Loucy (cell line): ENCODE measurements around the gene GLOD5.

Experiments used
- H2AFZ ChIP-seq: fragments of 200-600 bp; sonication (generic); 2 replicates; pipeline ENCODE4 v1.6.0; 2016; ENCODE audit warnings: antibody characterized with exemption, mild to moderate bottlenecking, low read length, moderate library complexity
- H3F3A ChIP-seq: fragments of 200-600 bp; 2 replicates; pipeline ENCODE4 v1.6.0; 2016; ENCODE audit warnings: antibody characterized with exemption, low read depth, mild to moderate bottlenecking
- H3K27me3 ChIP-seq: fragments of 200-600 bp; sonication (generic); 2 replicates; pipeline ENCODE4 v1.6.1; 2014; ENCODE audit warnings: low read length, mild to moderate bottlenecking; ENCODE audit not compliant: insufficient read depth, poor library complexity, severe bottlenecking
- H3K36me3 ChIP-seq: fragments of 200-600 bp; sonication (generic); 2 replicates; pipeline ENCODE4 v1.6.1; 2016; ENCODE audit warnings: low read length; ENCODE audit not compliant: insufficient read depth
- H3K4me1 ChIP-seq: fragments of 200-600 bp; sonication (generic); 2 replicates; pipeline ENCODE4 v1.5.1; 2014; ENCODE audit warnings: low read length, mild to moderate bottlenecking; ENCODE audit not compliant: insufficient read depth, poor library complexity, severe bottlenecking
- H3K4me2 ChIP-seq: fragments of 200-600 bp; sonication (generic); 2 replicates; pipeline ENCODE4 v1.6.0; 2014; ENCODE audit warnings: antibody characterized with exemption, low read length, low read depth, mild to moderate bottlenecking; ENCODE audit not compliant: poor library complexity, severe bottlenecking
- H3K4me3 ChIP-seq: fragments of 200-600 bp; sonication (generic); 2 replicates; pipeline ENCODE4 v1.5.1; 2014; ENCODE audit warnings: low read length, mild to moderate bottlenecking, mixed read lengths; ENCODE audit not compliant: poor library complexity, severe bottlenecking
- H3K79me2 ChIP-seq: fragments of 200-600 bp; sonication (generic); 2 replicates; pipeline ENCODE4 v1.6.1; 2014; ENCODE audit warnings: low read length; ENCODE audit not compliant: insufficient read depth
- H3K9ac ChIP-seq: fragments of 200-600 bp; sonication (generic); 2 replicates; pipeline ENCODE4 v1.6.0; 2014; ENCODE audit warnings: mild to moderate bottlenecking, low read depth, low read length, moderate library complexity; ENCODE audit not compliant: poor library complexity, severe bottlenecking
- H3K9me2 ChIP-seq: fragments of 200-600 bp; sonication (generic); replicated peaks from 2 replicates; pipeline ENCODE4 v1.6.1; 2016; ENCODE audit warnings: low read depth, low read length, mixed read lengths
- H3K9me3 ChIP-seq: fragments of 200-600 bp; sonication (generic); 2 replicates; pipeline ENCODE4 v1.6.1; 2014; ENCODE audit warnings: mild to moderate bottlenecking, antibody characterized with exemption, low read length, low read depth; ENCODE audit not compliant: insufficient read depth
- H4K20me1 ChIP-seq: fragments of 200-600 bp; sonication (generic); 2 replicates; pipeline ENCODE4 v1.6.0; 2014; ENCODE audit warnings: antibody characterized with exemption, low read length, mild to moderate bottlenecking; ENCODE audit not compliant: insufficient read depth, poor library complexity, severe bottlenecking
- CTCF ChIP-seq: fragments of 200-600 bp; sonication (generic); conservative IDR thresholded peaks from 2 replicates; pipeline ENCODE4 v1.5.1; 2014; ENCODE audit warnings: mild to moderate bottlenecking, antibody characterized with exemption, low read length
- EZH2phosphoT487 ChIP-seq: fragments of 200-600 bp; IDR thresholded peaks from 2 replicates; pipeline ENCODE4 v1.6.1; 2018; ENCODE audit warnings: antibody characterized with exemption, mild to moderate bottlenecking, moderate library complexity, borderline replicate concordance

GLOD5 gene

GRCh38 chrX:48784726-48785125 is 23.2 kb downstream of the GLOD5 start:
- Histone ChIP-seq H3K4me1 (no peaks in the 10 kb centered on the region), H4K20me1 (no peaks in the 10 kb centered on the region), H3F3A (no peaks in the 10 kb centered on the region), H3K79me2 (no peaks in the 10 kb centered on the region), H3K4me2 (no peak overlapping the region), H3K9ac (no peak overlapping the region), H3K27me3 (no peaks in the 10 kb centered on the region), H2AFZ (no peak overlapping the region), H3K4me3 (no peak overlapping the region), H3K9me3 (no peaks in the 10 kb centered on the region), H3K36me3 (no peaks in the 10 kb centered on the region), H3K9me2 (no peaks in the 10 kb centered on the region)
- no peak for TF ChIP-seq CTCF
- TF ChIP-seq EZH2phosphoT487, result no peak

GRCh38 chrX:48785186-48785539 is 23.6 kb downstream of the GLOD5 start:
- no peak overlapping the region for H3K4me2 ChIP-seq
- no peaks in the 10 kb centered on the region for H3K27me3 ChIP-seq

GRCh38 chrX:48785540-48786214 is 24.1 kb downstream of the GLOD5 start:
- no peaks in the 10 kb centered on the region for H3K9me2 ChIP-seq
- H3K9ac ChIP-seq, result no peak overlapping the region
- no peaks in the 10 kb centered on the region for H4K20me1 ChIP-seq
- no peaks in the 10 kb centered on the region for H3K79me2 ChIP-seq
- H3K27me3 ChIP-seq, result no peaks in the 10 kb centered on the region
- no peaks in the 10 kb centered on the region for H3K9me3 ChIP-seq
- TF ChIP-seq CTCF, result no peak
- H3K4me3 ChIP-seq, result no peak overlapping the region
- no peak overlapping the region for H2AFZ ChIP-seq
- H3F3A ChIP-seq, result no peaks in the 10 kb centered on the region
- no peak overlapping the region for H3K4me2 ChIP-seq
- H3K4me1 ChIP-seq, result no peaks in the 10 kb centered on the region
- H3K36me3 ChIP-seq, result no peaks in the 10 kb centered on the region

More at GRCh38 chrX:48785186-48785539, 23.6 kb downstream of the GLOD5 start:
- Histone ChIP-seq H3K4me3 (no peak overlapping the region), H3F3A (no peaks in the 10 kb centered on the region), H3K9ac (no peak overlapping the region), H3K36me3 (no peaks in the 10 kb centered on the region), H3K79me2 (no peaks in the 10 kb centered on the region), H2AFZ (no peak overlapping the region), H3K9me3 (no peaks in the 10 kb centered on the region), H3K9me2 (no peaks in the 10 kb centered on the region), H4K20me1 (no peaks in the 10 kb centered on the region), H3K4me1 (no peaks in the 10 kb centered on the region)
- no peak for TF ChIP-seq CTCF
- no peak for TF ChIP-seq EZH2phosphoT487
